ENCODE data around the gene CENPB. TPM values are rescaled to one million over a fixed set of nuclear protein-coding genes. Genes with fewer than 3 reads are reported as not detected.

Gene CENPB
- total RNA-seq, 1 donor from 2014 or later: 87.4 TPM

DNA sequence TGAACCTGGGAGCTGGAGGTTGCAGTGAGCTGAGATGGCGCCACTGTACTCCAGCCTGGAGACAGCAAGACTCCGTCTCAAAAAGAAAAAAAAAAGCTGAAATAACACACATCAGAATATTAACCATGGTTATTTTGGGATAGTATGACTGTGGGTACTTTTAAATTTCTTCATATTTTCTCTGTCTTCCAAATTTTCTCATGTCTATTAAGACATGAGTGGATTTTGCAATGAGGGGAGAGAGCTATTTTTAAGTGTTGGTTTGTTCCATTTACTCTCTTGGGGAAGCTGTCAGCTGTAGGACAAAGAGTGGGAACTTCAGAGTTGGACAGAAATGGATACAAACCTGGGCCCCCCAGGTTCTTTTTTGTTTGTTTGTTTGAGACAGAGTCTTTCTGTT, 29.3 kb downstream of the CENPB start:
- no peak for FAIRE-seq
- H3K36me3 ChIP-seq (ENCODE audit: control insufficient read depth, insufficient read depth, low read length): peaks cover 3% of the 10 kb centered on the region
- H3K4me3 ChIP-seq (ENCODE audit: low read depth, low read length): no peak overlapping the region
- no peaks in the 10 kb centered on the region for H3K27me3 ChIP-seq (ENCODE audit: control insufficient read depth, insufficient read depth, low read length)
- TF ChIP-seq, protein P1, sequence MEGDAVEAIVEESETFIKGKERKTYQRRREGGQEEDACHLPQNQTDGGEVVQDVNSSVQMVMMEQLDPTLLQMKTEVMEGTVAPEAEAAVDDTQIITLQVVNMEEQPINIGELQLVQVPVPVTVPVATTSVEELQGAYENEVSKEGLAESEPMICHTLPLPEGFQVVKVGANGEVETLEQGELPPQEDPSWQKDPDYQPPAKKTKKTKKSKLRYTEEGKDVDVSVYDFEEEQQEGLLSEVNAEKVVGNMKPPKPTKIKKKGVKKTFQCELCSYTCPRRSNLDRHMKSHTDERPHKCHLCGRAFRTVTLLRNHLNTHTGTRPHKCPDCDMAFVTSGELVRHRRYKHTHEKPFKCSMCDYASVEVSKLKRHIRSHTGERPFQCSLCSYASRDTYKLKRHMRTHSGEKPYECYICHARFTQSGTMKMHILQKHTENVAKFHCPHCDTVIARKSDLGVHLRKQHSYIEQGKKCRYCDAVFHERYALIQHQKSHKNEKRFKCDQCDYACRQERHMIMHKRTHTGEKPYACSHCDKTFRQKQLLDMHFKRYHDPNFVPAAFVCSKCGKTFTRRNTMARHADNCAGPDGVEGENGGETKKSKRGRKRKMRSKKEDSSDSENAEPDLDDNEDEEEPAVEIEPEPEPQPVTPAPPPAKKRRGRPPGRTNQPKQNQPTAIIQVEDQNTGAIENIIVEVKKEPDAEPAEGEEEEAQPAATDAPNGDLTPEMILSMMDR (IDR thresholded peaks at IDR 0.05; ENCODE audit: insufficient read depth, low read length, severe bottlenecking): no peak
- no peak for DNase-seq (ENCODE audit: low read depth)

DNA sequence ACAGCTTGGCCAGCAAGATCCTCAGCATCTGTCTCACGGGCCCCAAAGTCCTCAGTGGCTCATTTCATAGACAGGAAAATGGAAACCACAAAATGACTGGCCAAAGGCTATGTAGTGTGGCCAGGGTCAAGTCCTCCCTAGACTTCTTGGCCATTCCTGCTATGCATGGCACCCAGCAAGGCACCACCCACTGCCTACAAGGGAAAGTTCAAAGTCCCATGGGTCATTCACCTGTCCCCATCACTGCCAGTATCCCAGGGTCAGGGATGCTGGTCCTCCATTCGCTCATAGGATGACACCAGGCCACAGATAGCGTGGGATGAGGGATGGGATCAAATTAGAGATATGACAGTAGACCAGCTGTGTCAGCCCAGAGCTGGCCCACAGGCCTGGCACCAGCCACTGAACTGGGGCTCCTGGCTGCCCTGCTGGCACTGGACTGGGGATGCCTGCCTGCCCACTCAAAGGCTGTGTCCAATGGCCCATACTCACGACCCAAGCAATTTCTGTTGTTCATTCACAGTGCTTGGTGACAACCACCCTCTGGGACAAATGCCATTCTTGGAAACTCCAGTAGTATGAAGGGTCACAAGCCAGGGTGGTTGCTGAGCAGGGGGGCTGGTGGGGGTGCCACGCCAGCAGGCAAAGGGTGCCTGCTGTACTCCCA, 30.6 kb downstream of the CENPB start:
- FAIRE-seq (no peak), DNase-seq (ENCODE audit: low read depth) (no peak)
- H3K27me3 ChIP-seq (ENCODE audit: control insufficient read depth, insufficient read depth, low read length): peaks cover 2% of the 10 kb centered on the region
- TF ChIP-seq, protein P1 (IDR thresholded peaks at IDR 0.05; ENCODE audit: insufficient read depth, low read length, severe bottlenecking): no peak
- H3K36me3 ChIP-seq (ENCODE audit: control insufficient read depth, insufficient read depth, low read length): peaks cover 3% of the 10 kb centered on the region
- no peak overlapping the region for H3K4me3 ChIP-seq (ENCODE audit: low read depth, low read length)

DNA sequence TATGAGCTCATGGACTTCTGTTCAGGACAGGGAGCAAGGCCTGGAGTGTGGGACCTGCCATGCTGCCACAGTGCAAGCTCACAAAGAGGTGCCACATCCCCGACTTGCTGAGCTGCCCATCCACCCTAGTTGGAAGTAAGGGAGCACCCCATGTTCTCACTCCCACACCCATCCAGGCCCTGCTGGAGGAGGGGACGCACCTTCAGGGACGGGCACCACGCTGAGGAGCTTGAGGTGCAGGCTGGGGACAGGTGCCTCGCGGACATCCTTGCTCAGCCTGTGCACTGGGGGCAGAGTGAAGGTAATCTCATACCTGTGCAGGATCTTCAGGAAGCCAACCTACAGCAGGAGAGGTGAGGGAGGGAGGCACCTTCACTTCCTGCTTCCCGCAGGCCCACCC, 31.3 kb downstream of the CENPB start:
- DNase-seq (ENCODE audit: low read depth): no peak
- no peak for FAIRE-seq
- Histone ChIP-seq H3K4me3 (ENCODE audit: low read depth, low read length) (no peak overlapping the region), H3K36me3 (ENCODE audit: control insufficient read depth, insufficient read depth, low read length) (peaks cover 3% of the 10 kb centered on the region), H3K27me3 (ENCODE audit: control insufficient read depth, insufficient read depth, low read length) (peaks cover 8% of the 10 kb centered on the region)
- TF ChIP-seq, protein P1 (IDR thresholded peaks at IDR 0.05; ENCODE audit: insufficient read depth, low read length, severe bottlenecking): no peak

DNA sequence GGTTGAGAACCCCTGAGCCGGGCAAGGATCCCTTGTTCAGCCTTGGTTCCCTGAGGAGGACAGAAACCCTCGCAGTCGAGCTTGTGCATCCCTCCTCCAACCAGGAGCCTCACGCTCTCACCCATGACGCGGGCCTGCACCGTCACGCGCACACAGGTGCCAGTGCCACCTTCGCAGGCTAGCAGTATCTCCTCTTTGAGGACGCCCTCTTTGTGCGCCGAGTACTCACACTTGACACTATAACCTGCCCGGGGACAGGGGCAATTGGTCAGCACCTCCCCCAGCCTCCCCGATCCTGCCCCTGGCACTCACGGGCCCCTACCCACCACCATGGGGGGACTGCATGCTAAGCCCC, 32.3 kb downstream of the CENPB start:
- peaks cover 3% of the 10 kb centered on the region for H3K36me3 ChIP-seq (ENCODE audit: control insufficient read depth, insufficient read depth, low read length)
- H3K27me3 ChIP-seq (ENCODE audit: control insufficient read depth, insufficient read depth, low read length): peaks cover 12% of the 10 kb centered on the region
- DNase-seq (ENCODE audit: low read depth): no peak
- H3K4me3 ChIP-seq (ENCODE audit: low read depth, low read length): no peak overlapping the region
- no peak for FAIRE-seq
- TF ChIP-seq, protein P1 (IDR thresholded peaks at IDR 0.05; ENCODE audit: insufficient read depth, low read length, severe bottlenecking): no peak

DNA sequence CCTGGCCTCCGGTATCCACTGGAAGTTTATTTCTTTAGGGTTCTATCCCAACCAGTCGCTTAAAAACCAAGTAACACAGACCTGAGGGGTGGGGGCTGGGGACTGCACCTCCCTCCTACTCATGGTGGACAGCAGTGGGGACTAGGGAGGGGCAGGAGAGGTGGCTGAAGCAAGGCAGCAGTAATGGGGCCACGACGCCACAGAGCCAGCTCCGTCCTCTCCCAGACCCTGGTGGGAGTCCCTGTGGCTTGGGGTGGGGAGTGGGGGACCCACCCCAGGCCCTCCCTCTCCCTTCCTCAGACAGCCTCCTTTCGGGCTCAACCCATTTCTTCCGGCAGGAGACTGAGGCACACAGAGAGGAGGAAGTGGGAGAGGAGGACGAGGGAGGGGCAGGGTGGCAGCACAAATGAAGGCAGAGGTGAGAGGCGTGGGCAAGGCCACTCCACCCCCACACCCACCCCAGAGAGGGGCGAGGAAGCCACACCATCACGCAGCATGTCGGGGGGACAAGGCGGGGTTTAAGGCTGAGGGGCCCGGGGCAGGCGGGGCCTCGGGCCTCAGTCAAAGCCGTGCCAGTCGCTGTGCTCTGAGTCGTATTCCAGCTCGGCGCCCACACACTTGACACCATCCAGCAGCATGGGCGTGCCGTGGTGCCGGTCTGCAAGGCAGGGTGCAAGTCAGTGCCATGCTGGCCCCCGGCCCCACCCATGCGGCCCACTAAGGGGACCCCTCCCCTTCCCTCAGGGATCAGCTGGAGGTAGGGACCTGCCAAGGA, 32.9 kb downstream of the CENPB start:
- DNase-seq (ENCODE audit: low read depth): no peak
- H3K4me3 ChIP-seq (ENCODE audit: low read depth, low read length): no peak overlapping the region
- TF ChIP-seq, protein P1 (IDR thresholded peaks at IDR 0.05; ENCODE audit: insufficient read depth, low read length, severe bottlenecking): no peak

More for the DNA sequence above, 32.9 kb downstream of the CENPB start:
- FAIRE-seq: no peak
- peaks cover 3% of the 10 kb centered on the region for H3K36me3 ChIP-seq (ENCODE audit: control insufficient read depth, insufficient read depth, low read length)
- peaks cover 17% of the 10 kb centered on the region for H3K27me3 ChIP-seq (ENCODE audit: control insufficient read depth, insufficient read depth, low read length)

Measured in bronchial epithelial cell (primary cell).